ENCODE results near the gene LRFN5.

LRFN5 gene

GRCh38 chr14:41773536-41774279, 167.0 kb downstream of the LRFN5 start:
- no peak for DNase-seq

- DNase-seq, result no peak
Observed at GRCh38 chr14:41782511-41782910, 175.8 kb downstream of the LRFN5 start.

- DNase-seq, result no peak
Observed at GRCh38 chr14:41783403-41783802, 176.7 kb downstream of the LRFN5 start.

- no peak for DNase-seq
Observed at GRCh38 chr14:41785696-41786095, 179.0 kb downstream of the LRFN5 start.

- DNase-seq, result no peak
Observed at GRCh38 chr14:41799817-41800216, 193.1 kb downstream of the LRFN5 start.

DNA sequence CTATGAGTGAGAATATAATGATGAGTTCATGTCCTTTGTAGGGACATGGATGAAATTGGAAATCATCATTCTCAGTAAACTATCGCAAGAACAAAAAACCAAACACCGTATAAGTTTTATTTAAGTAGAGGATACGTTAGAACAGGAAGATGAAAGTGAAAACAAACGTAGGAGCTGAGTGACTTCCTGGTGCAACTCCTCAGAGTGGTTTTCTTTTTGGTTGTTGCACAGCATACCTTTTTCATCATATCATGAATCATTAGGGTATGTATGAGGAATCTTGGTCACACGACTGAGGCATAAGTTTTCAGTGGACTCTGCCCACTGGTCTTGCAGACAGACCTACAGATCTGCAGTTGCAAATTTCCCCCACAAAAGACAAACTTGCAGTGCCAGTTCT, 199.0 kb downstream of the LRFN5 start:
- DNase-seq, result no peak

DNA sequence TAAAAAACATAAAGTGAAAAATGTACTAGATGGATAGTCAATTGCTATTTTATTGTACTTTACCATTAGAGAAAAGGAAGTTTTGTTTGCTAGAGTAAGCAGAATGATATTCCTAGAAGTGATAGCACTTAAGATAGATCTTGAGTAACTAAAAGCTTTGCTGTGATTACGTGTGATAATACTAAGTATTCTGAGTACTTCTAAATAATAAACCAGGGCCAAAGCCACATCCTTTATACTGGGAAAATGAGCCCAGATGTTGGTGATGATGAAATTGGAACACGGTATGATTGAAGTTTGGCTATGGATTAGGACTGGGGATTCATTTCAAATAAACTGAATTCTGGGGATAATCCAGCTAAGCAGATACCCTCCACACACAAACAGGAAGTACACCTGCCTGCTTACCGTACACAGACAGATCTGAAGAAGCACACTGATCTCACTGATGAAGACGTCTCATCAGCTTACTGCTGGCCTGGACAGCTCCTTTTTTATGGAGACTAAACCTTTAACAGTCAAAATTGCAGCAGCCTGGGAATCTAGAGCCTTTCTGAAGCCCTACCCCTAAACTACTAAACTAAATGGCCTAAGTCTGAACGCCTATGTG, 199.8 kb downstream of the LRFN5 start:
- no peak for DNase-seq

DNA sequence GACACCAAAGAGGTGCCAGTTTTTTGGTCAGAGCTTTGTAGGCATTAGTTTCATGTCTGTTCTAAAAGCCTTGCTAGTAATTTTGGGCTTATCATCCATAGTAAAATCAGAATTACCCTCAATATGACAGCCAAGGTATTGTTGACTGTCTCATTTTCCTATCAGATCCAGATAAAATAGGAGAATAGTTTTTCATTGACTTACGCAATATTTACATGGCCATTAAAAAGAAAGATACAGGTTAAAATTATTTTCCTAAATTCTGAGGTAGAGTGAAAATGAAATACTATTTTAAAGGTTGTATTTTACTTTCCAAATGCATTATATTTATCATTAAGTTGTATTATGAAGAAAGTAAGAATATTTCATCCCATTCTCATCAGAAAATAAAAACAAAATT, 203.7 kb downstream of the LRFN5 start:
- no peak for DNase-seq

DNA sequence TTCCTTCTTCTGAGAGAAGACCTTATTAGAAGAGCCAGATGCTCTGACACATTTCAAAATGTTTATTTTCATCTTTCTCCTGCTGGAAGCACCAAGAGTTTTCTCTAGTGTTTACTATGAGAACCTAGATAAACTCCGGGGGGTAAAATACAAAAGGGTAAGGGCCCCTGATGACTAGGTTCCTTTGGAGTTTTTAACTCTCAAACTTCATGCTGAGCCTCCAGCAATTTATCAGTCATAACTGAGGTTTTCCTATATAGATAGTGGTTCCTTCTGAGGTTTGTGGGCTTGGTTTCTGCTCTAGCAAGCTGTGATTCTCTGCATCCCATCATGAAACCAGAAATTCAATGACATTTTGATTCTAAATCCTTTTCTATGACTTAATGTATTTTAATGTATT, 210.9 kb downstream of the LRFN5 start:
- no peak for DNase-seq

DNA sequence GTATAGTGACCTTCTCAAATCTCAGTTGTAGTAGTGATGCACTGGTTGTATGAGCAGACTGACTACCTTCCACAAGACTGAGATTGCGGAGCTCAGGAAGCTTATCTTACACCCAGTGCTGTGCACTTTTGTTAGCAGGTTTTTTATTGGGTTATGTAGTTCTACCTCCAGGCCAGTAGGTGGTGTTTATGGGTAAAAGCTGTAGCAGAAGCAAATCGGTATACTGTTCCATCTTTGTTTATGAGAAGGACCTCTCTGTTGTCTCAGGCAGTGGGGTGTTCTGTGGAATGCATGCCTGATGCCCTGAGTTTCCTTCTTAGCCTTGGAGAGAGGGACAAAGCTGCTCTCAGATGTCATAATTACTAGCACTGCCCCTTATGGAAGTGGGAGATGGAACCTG, 217.8 kb downstream of the LRFN5 start:
- DNase-seq, result no peak

DNA sequence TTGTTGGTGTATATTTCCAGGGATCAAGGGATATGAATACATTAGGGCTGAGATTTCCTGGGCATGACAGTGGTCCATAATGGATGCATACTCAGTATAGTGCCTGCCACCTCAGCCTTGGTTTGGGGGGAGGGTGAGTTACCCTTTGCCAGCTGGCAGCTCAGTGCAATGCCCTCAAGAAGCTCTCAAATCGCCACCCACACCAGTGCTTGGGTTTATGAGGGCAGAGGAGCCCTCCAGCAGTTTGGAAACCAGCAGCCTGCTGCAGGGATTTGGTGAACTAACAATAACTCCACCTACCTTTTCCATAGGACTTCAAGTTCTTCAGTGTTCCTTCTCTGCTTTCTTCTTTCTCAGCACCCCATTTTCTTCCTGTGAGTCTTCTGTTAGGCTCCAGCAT, 218.9 kb downstream of the LRFN5 start:
- no peak for DNase-seq

DNA sequence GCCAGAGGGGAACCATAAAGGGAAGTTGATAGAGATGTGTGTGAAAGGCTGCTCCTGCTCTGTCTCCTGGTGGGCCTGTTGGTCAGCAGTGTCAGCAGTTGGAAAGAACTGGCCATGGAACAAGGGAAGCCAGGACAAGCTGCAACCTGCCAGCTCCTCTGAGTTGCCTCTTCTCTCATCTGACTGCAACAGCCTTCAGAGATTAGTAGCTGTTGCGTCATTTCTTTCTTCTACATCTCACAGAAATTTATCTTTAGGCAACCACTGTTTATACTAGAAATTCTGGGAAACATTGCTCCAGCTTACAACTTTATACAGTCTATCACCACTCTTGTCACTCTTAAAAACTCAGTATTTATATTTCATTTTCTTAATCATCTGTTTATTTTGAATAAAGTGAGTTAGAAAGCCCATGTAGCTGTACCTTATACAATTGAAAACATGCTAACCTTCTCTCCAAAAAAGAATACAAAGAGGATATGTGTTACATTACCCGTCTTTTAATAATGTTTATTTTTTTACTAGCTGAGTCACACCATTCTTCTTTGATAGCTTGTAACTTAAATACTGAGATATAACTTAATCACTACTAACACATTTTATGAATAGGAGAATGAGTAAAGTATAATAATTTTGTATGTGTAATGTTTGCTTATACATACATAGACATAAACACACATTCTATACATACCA, 224.2 kb downstream of the LRFN5 start:
- DNase-seq, result no peak

DNA sequence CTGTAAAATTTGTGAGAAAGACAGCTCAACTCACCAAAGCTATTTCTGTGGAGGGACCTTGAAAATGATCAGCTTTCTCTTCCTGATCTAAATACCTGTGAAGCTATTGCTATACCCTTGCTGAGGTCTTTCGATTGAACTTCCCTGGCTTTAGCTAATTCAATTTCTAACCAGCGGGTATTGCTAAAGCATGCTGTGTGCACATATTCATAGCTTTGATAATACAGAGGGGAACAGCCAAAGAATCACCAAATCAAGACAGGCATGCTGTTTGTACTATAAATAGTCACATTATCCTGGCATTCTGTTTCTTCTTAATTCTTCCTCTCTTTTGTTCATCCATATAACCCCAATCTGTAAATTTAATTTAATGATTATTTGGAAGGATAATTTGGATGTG, 233.0 kb downstream of the LRFN5 start:
- no peak for DNase-seq

DNA sequence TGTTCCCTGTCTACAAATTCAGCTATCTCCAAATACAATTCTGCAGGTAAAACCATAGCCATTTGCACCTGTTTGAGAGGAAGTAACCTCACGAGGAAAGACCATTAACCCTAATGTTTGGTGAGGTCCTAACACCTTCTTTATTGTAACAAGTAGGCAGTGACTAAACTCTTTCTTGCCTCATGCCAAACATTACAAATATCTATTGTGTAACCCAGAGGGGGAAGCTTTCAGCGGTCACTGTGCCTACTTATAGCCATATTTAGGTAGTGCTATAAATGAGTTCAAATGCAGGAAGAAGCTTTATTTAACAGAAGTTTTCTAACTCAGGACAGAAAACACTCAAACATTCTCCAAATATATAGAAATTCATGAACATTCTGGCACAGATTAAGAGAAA, 252.7 kb downstream of the LRFN5 start:
- DNase-seq, result no peak

GRCh38 chr14:41860586-41860985, 253.9 kb downstream of the LRFN5 start:
- DNase-seq, result no peak

GRCh38 chr14:41865894-41866293, 259.2 kb downstream of the LRFN5 start:
- DNase-seq, result no peak

DNA sequence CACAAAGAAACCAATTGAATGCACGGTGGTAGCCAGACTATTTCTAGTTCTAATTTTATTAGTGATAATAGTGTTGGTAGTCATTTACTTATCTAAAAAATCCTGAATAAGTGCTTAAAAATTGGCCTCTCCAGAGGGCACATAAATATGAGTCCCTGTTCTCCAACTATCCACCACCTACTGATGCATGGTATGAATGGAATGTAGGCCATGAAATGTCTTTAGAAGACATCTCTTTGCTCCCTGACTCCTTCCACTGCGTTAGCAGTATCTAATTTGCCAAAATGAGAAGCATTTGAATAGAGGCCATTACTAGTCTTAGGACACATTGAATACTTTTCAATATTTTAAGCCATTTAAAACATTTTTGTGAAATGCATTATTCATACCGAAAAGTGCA, 261.7 kb downstream of the LRFN5 start:
- DNase-seq, result no peak

GRCh38 chr14:41872931-41873685, 266.4 kb downstream of the LRFN5 start:
- DNase-seq, result no peak

- DNase-seq, result no peak
Observed at GRCh38 chr14:41873686-41874317, 267.1 kb downstream of the LRFN5 start.

GRCh38 chr14:41875116-41875515, 268.4 kb downstream of the LRFN5 start:
- DNase-seq, result no peak

DNA sequence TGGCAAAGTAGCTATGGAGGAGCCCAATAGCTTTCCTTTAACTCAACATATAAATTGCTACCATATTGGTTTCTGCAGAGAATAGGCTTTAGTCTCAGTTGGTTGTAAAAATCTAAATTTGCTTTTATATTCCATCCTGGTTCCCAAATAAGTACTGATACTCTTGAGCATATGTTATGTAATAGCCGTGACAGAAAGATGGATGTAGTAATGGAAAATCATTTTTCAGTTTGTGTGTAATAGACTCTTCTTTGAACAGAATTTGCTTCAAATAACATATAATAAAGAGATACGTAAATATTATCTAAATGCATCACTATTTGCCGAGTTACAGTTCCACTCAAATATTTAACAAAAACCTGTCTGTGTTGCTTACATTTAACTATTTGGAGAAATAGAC, 271.6 kb downstream of the LRFN5 start:
- no peak for DNase-seq

GRCh38 chr14:41891624-41892023, 284.9 kb downstream of the LRFN5 start:
- no peak for DNase-seq

DNA sequence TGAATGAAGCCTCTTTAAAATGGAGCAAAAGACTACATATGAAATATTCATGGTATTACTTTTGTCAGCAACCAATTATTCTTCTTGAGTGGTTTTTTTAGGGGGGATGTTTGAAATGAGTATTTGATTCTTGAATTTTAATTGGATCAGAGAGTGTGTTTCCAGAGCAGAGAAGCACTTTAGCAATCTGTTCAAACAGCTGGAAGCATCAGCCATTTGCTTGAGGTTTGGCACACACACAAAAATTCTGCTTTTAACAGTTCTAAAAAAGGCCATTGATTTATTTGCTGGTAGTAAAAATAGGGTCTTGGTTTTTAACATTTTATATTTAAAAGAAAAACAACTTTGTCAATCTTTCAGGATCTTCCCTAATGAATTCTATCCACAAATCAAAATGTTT, 292.7 kb downstream of the LRFN5 start:
- DNase-seq, result no peak
